ENCODE data around the gene P2RY14. TPM values are rescaled to one million over a fixed set of nuclear protein-coding genes. Genes with fewer than 3 reads are reported as not detected.

P2RY14 gene
- total RNA-seq, 4 donors from 2014 or later = 1.8 to 9.5 (median 2.5) TPM

DNA sequence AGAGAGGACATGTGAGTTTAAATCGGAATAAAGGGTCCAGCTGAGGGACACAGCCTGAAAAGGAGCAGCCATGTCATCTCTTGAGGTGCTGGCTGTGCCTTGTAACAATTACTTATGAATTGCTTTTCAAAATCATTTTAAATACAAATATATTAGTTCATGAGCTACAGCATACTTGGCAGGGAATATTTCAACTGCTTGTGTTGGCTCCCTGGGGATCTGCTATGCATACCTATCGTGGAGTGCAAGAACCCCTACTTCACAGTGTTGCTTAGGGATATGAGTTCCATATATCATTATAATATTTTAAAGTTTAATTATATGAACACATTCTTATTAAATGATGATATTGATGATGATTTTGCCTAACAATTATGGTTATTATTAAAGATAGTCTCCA is 19.1 kb upstream of the P2RY14 start:
- Histone ChIP-seq H3K4me1 (no peaks in the 10 kb centered on the region), H3K36me3 (no peaks in the 10 kb centered on the region), H3K4me3 (replicated peaks in 1 of 3) (no peak overlapping the region), H3K27ac (no peak overlapping the region), H3K27me3 (no peaks in the 10 kb centered on the region), H3K9me3 (no peaks in the 10 kb centered on the region)
- 63 to 92% methylated on average over 2 of the region's 2 CpGs for WGBS, 2 donors
- TF ChIP-seq, protein P1, sequence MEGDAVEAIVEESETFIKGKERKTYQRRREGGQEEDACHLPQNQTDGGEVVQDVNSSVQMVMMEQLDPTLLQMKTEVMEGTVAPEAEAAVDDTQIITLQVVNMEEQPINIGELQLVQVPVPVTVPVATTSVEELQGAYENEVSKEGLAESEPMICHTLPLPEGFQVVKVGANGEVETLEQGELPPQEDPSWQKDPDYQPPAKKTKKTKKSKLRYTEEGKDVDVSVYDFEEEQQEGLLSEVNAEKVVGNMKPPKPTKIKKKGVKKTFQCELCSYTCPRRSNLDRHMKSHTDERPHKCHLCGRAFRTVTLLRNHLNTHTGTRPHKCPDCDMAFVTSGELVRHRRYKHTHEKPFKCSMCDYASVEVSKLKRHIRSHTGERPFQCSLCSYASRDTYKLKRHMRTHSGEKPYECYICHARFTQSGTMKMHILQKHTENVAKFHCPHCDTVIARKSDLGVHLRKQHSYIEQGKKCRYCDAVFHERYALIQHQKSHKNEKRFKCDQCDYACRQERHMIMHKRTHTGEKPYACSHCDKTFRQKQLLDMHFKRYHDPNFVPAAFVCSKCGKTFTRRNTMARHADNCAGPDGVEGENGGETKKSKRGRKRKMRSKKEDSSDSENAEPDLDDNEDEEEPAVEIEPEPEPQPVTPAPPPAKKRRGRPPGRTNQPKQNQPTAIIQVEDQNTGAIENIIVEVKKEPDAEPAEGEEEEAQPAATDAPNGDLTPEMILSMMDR (IDR thresholded peaks at IDR 0.05) = no peak
- no peak for TF ChIP-seq POLR2A (IDR thresholded peaks at IDR 0.05)
- intact Hi-C loops (cut with DNase I) = no loop called here
- no peak for DNase-seq

DNA sequence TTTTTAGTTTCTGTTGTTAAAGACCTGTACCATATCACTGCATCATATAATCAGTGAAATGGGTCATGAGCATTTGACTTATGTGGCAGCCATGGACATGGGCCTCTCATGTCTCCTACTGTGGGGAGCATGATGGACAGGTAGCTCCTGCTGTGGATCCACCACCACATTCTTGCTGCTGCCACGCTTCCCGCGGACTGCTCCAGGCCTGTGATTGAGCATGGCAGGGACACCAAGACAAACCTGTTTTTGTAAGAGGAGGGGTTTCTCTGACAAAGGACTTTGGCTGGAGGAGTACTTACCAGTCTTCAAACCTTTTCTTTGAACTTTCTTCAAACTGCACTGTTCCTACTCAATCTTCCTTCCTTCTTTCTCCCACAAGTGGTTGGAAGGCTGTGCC is 17.9 kb upstream of the P2RY14 start:
- intact Hi-C loops (cut with DNase I) = no loop called here
- WGBS, 2 donors = 78 to 84% methylated on average over 3 of the region's 3 CpGs
- no peaks in the 10 kb centered on the region for H3K36me3 ChIP-seq
- H3K27ac ChIP-seq = no peak overlapping the region
- no peak overlapping the region for H3K4me3 ChIP-seq (replicated peaks in 1 of 3)
- no peak for DNase-seq
- TF ChIP-seq, protein P1 (IDR thresholded peaks at IDR 0.05) = no peak
- no peak for TF ChIP-seq POLR2A (IDR thresholded peaks at IDR 0.05)
- no peaks in the 10 kb centered on the region for H3K4me1 ChIP-seq
- no peaks in the 10 kb centered on the region for H3K9me3 ChIP-seq
- no peaks in the 10 kb centered on the region for H3K27me3 ChIP-seq

DNA sequence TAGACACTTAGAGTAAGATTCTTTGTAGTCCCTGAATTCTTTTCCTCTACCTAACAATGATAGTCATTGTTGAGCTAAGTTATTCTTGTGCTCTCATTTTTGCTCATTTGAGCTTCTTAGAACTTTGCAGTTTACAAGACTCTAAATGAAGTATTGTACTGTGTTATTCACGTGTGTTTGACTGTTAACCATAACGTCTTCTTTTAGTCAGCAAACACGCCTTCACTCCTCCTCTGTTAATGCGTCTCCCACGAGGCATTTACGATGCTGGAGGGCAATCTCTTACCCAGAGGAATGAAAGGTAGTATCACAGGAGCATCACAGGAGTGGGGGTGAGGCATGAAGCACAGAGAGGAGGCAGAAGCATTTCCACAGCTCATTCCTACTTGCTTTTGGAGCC is 14.8 kb upstream of the P2RY14 start:
- no peaks in the 10 kb centered on the region for H3K9me3 ChIP-seq
- H3K4me3 ChIP-seq (replicated peaks in 1 of 3) = no peak overlapping the region
- no peaks in the 10 kb centered on the region for H3K36me3 ChIP-seq
- no peak overlapping the region for H3K27ac ChIP-seq
- DNase-seq = no peak
- intact Hi-C loops (cut with DNase I) = no loop called here
- H3K27me3 ChIP-seq = no peaks in the 10 kb centered on the region
- TF ChIP-seq POLR2A (IDR thresholded peaks at IDR 0.05) = no peak
- WGBS, 2 donors = 78% methylated on average over 6 of the region's 6 CpGs
- no peaks in the 10 kb centered on the region for H3K4me1 ChIP-seq

DNA sequence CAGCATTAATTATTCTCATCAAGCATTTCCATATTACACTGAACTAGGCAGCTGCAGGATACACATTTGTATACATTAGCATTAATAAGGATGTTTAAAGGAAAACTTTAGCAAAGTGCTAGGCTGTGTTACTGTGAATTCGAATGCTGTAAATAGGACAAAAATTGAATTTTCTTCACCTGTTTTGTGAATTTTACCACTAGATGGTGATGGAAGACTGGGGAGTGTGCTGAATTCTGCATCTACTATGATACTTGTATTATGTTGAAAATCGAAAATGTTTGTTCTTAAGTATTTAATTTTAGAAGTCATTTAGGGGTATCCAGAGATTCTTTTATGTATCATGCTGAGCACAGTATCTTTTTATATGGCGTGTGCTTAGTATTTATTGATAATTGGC is 12.3 kb upstream of the P2RY14 start:
- WGBS, 2 donors = 69 to 77% methylated on average over 3 of the region's 3 CpGs
- no peak for DNase-seq
- H3K4me3 ChIP-seq (replicated peaks in 1 of 3) = no peak overlapping the region
- no peak overlapping the region for H3K27ac ChIP-seq
- H3K9me3 ChIP-seq = no peaks in the 10 kb centered on the region
- H3K4me1 ChIP-seq = no peaks in the 10 kb centered on the region
- no peak for TF ChIP-seq POLR2A (IDR thresholded peaks at IDR 0.05)
- TF ChIP-seq, protein P1 (IDR thresholded peaks at IDR 0.05) = peak in 1 of 6 experiments; percentile 30
- no peaks in the 10 kb centered on the region for H3K27me3 ChIP-seq
- H3K36me3 ChIP-seq = no peaks in the 10 kb centered on the region
- intact Hi-C loops (cut with DNase I) = no loop called here

DNA sequence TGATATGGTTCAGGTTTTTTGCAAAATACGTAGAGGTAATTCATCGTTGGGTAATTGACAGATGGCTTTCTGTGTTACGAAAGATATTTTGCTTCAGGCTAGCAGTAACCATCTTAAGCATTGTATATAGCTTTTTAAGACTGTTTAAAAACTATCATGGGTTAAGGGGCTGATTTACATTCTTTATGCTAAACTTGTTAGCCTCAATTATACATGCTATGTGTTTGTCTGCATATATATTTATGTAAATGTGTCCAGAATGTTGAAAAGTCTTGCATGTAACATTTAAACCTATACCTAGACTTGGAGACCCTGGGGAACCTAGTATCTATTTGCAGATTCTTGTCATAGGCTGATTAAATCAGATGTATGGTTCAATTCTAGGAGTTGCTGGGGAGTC is 11.1 kb upstream of the P2RY14 start:
- TF ChIP-seq, protein P1 (IDR thresholded peaks at IDR 0.05) = no peak
- TF ChIP-seq POLR2A (IDR thresholded peaks at IDR 0.05) = no peak
- H3K27ac ChIP-seq = no peak overlapping the region
- no peaks in the 10 kb centered on the region for H3K4me1 ChIP-seq
- no peaks in the 10 kb centered on the region for H3K9me3 ChIP-seq
- intact Hi-C loops (cut with DNase I) = loop anchor here (10.0 kb wide), 1 partner anchor 125 kb away; no protein-coding TSS in a partner anchor
- no peaks in the 10 kb centered on the region for H3K36me3 ChIP-seq
- H3K27me3 ChIP-seq = no peaks in the 10 kb centered on the region
- DNase-seq = no peak
- no peak overlapping the region for H3K4me3 ChIP-seq (replicated peaks in 1 of 3)
- 14 to 37% methylated on average over 3 of the region's 3 CpGs for WGBS, 2 donors

DNA sequence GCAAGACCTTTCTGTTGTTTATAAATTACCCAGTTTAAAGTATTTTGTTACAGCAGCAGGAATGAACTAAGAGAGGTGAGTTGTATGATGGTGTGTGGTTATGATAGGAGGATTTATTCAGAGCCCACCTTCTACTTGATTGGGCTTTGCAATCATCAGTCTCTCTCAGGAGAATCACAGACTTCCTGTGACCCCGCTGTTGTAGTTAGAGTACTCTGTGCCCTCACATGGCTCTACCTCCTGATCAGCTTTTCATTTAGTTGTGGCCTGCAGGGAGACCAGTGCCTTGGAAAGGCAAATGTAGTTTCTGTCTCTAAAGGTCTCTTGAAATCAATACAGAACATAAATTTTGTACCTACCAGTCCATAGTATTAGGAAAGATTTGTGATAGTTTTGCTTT is 7.6 kb upstream of the P2RY14 start:
- H3K4me3 ChIP-seq (replicated peaks in 1 of 3) = no peak overlapping the region
- no peak overlapping the region for H3K27ac ChIP-seq
- no peak for DNase-seq
- H3K27me3 ChIP-seq = no peaks in the 10 kb centered on the region
- intact Hi-C loops (cut with DNase I) = loop anchor here (10.0 kb wide), 1 partner anchor 121 kb away; no protein-coding TSS in a partner anchor
- no peaks in the 10 kb centered on the region for H3K36me3 ChIP-seq
- WGBS, 2 donors = 83% methylated on average over 1 of the region's 1 CpG
- TF ChIP-seq, protein P1 (IDR thresholded peaks at IDR 0.05) = no peak
- no peak for TF ChIP-seq POLR2A (IDR thresholded peaks at IDR 0.05)
- H3K4me1 ChIP-seq = no peaks in the 10 kb centered on the region
- no peaks in the 10 kb centered on the region for H3K9me3 ChIP-seq
